HepG2 (cell line): ENCODE measurements around the gene DIP2C. TPM values are rescaled to one million over a fixed set of nuclear protein-coding genes. Genes with fewer than 3 reads are reported as not detected.

Experiments
- CEBPB ChIP-seq: IDR thresholded peaks from 2 replicates; pipeline ENCODE4 v1.6.1; 2011; ENCODE audit warnings: low read depth, low read length, improper control_type of control experiment, borderline replicate concordance
- GLI4 ChIP-seq: sonication (generic); formaldehyde crosslinking; IDR thresholded peaks from 2 replicates; pipeline ENCODE4 v1.5.1; 2020; ENCODE audit warnings: missing genetic modification reagents, mild to moderate bottlenecking, moderate library complexity, borderline replicate concordance
- HINFP ChIP-seq: sonication (generic); formaldehyde crosslinking; IDR thresholded peaks from 2 replicates; pipeline ENCODE4 v1.4.0; 2020; ENCODE audit warnings: low read depth, mild to moderate bottlenecking, missing genetic modification reagents
- HNF4A ChIP-seq: sonication (generic); formaldehyde crosslinking; IDR thresholded peaks from 2 replicates; pipeline ENCODE4 v1.4.0; 2020; ENCODE audit warnings: missing genetic modification reagents
- HOXA5 ChIP-seq: sonication (generic); formaldehyde crosslinking; IDR thresholded peaks from 2 replicates; pipeline ENCODE4 v1.4.0; 2020; ENCODE audit warnings: missing genetic modification reagents
- ISL2 ChIP-seq: sonication (generic); formaldehyde crosslinking; IDR thresholded peaks from 2 replicates; pipeline ENCODE4 v1.5.0; 2020; ENCODE audit warnings: missing genetic modification reagents
- KLF13 ChIP-seq: sonication (generic); formaldehyde crosslinking; IDR thresholded peaks from 2 replicates; pipeline ENCODE4 v1.4.0; 2020; ENCODE audit warnings: mild to moderate bottlenecking, missing genetic modification reagents
- MBD4 ChIP-seq: IDR thresholded peaks from 2 replicates; pipeline ENCODE4 v1.6.1; 2012; ENCODE audit warnings: low read length, inconsistent platforms, borderline replicate concordance
- MEIS2 ChIP-seq: sonication (generic); formaldehyde crosslinking; IDR thresholded peaks from 2 replicates; pipeline ENCODE4 v1.9.0; 2021; ENCODE audit warnings: mild to moderate bottlenecking, missing genetic modification reagents
- SMC3 ChIP-seq: IDR thresholded peaks from 2 replicates; pipeline ENCODE4 v1.6.1; 2011; ENCODE audit warnings: low read length, improper control_type of control experiment
- SPEN ChIP-seq: sonication (generic); formaldehyde crosslinking; IDR thresholded peaks from 2 replicates; pipeline ENCODE4 v1.5.1; 2020; ENCODE audit warnings: low read depth, mild to moderate bottlenecking, missing genetic modification reagents
- ZBTB4 ChIP-seq: sonication (generic); formaldehyde crosslinking; IDR thresholded peaks from 2 replicates; pipeline ENCODE4 v1.4.0; 2020; ENCODE audit warnings: missing genetic modification reagents, mild to moderate bottlenecking, borderline replicate concordance
- ZFP41 ChIP-seq: sonication (generic); formaldehyde crosslinking; IDR thresholded peaks from 2 replicates; pipeline ENCODE4 v1.4.0; 2020; ENCODE audit warnings: mild to moderate bottlenecking, missing genetic modification reagents, borderline replicate concordance
- ZFP90 ChIP-seq: sonication (generic); formaldehyde crosslinking; IDR thresholded peaks from 2 replicates; pipeline ENCODE4 v1.8.0; 2022; ENCODE audit warnings: missing genetic modification reagents, mild to moderate bottlenecking, inconsistent platforms, borderline replicate concordance
- ZKSCAN8 ChIP-seq: IDR thresholded peaks from 2 replicates; pipeline ENCODE4 v1.6.1; 2016; ENCODE audit warnings: borderline replicate concordance, missing genetic modification reagents, missing compliant biosample characterization
- ZNF501 ChIP-seq: sonication (generic); formaldehyde crosslinking; IDR thresholded peaks from 2 replicates; pipeline ENCODE4 v1.5.1; 2020; ENCODE audit warnings: mild to moderate bottlenecking, moderate library complexity, missing genetic modification reagents
- ZNF552 ChIP-seq: sonication (generic); formaldehyde crosslinking; IDR thresholded peaks from 2 replicates; pipeline ENCODE4 v1.9.0; 2022; ENCODE audit warnings: missing genetic modification reagents, mild to moderate bottlenecking, borderline replicate concordance
- ZNF557 ChIP-seq: sonication (generic); formaldehyde crosslinking; IDR thresholded peaks from 2 replicates; pipeline ENCODE4 v1.4.0; 2020; ENCODE audit warnings: missing genetic modification reagents
- polyA plus RNA-seq, 8 experiments: library from polyadenylated mRNA; depleted of rRNA in 3 of 8; stranded (reverse) in 7 of 8; unstranded in 1 of 8; fragments of >200 nt; fragmentation: Illumina TruSeq in 4 of 8; extraction: Trizol in 4 of 8; gene quantifications; 2 replicates each; pipeline versions ENCODE4 v1.2.1 to v1.2.3, GENCODE V29; 2011 to 2016; ENCODE audit warnings: low read depth in 4 of 8, missing spikeins in 1 of 8, mixed read lengths in 1 of 8; ENCODE audit not compliant: insufficient read depth in 1 of 8
- total RNA-seq, 5 experiments: library from RNA; depleted of rRNA; stranded (reverse); fragments of >200 nt; fragmentation: Illumina TruSeq; extraction: Trizol; gene quantifications; 2 replicates each; pipeline ENCODE4 v1.2.3, GENCODE V29; 2016; ENCODE audit warnings: low read depth in 1 of 5
- TF ChIP-seq, protein P1 (sequence below): sonication (generic); formaldehyde crosslinking; IDR thresholded peaks from 2 replicates; pipeline ENCODE4 v1.5.1; 2020; ENCODE audit warnings: mild to moderate bottlenecking, moderate library complexity, missing genetic modification reagents
- TF ChIP-seq, protein P2 (sequence below): sonication (generic); formaldehyde crosslinking; IDR thresholded peaks from 2 replicates; pipeline ENCODE4 v1.4.0; 2020; ENCODE audit warnings: mild to moderate bottlenecking, missing genetic modification reagents
- TF ChIP-seq, protein P3 (sequence below): sonication (generic); formaldehyde crosslinking; IDR thresholded peaks from 2 replicates; pipeline ENCODE4 v1.8.1; 2022; ENCODE audit warnings: low read depth, mild to moderate bottlenecking, missing genetic modification reagents

DIP2C gene
- total and polyA plus RNA-seq, 2 of the 13 experiments (the other 11 are each of a cell fraction or from before 2014, with no cell fraction given): 2.2 to 2.7 TPM

- TF ChIP-seq ZFP41 (CRISPR knock-in tag) (no peak), ZNF557 (CRISPR knock-in tag) (no peak), CEBPB (no peak), KLF13 (CRISPR knock-in tag) (no peak), ISL2 (CRISPR knock-in tag) (no peak), SPEN (CRISPR knock-in tag) (peak; percentile 89; the same call in 1 of the 2 replicates), HINFP (CRISPR knock-in tag) (no peak), ZFP90 (CRISPR knock-in tag) (no peak), MEIS2 (CRISPR knock-in tag) (0 out of 2 replicates have a peak, but pooled peaks have one; percentile 45), ZBTB4 (no peak), ZKSCAN8 (no peak), ZNF501 (CRISPR knock-in tag) (no peak; the same call in 1 of the 2 replicates), MBD4 (no peak), HNF4A (CRISPR knock-in tag) (peak; percentile 84), ZNF552 (CRISPR knock-in tag) (no peak), GLI4 (CRISPR knock-in tag) (no peak), HOXA5 (CRISPR knock-in tag) (no peak), SMC3 (no peak)
- TF ChIP-seq, protein P1, sequence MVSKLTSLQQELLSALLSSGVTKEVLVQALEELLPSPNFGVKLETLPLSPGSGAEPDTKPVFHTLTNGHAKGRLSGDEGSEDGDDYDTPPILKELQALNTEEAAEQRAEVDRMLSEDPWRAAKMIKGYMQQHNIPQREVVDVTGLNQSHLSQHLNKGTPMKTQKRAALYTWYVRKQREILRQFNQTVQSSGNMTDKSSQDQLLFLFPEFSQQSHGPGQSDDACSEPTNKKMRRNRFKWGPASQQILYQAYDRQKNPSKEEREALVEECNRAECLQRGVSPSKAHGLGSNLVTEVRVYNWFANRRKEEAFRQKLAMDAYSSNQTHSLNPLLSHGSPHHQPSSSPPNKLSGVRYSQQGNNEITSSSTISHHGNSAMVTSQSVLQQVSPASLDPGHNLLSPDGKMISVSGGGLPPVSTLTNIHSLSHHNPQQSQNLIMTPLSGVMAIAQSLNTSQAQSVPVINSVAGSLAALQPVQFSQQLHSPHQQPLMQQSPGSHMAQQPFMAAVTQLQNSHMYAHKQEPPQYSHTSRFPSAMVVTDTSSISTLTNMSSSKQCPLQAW (CRISPR knock-in tag): 0 out of 2 replicates have a peak, but pooled peaks have one; percentile 30
- TF ChIP-seq, protein P2, sequence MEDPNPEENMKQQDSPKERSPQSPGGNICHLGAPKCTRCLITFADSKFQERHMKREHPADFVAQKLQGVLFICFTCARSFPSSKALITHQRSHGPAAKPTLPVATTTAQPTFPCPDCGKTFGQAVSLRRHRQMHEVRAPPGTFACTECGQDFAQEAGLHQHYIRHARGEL (CRISPR knock-in tag): no peak
- TF ChIP-seq, protein P3, sequence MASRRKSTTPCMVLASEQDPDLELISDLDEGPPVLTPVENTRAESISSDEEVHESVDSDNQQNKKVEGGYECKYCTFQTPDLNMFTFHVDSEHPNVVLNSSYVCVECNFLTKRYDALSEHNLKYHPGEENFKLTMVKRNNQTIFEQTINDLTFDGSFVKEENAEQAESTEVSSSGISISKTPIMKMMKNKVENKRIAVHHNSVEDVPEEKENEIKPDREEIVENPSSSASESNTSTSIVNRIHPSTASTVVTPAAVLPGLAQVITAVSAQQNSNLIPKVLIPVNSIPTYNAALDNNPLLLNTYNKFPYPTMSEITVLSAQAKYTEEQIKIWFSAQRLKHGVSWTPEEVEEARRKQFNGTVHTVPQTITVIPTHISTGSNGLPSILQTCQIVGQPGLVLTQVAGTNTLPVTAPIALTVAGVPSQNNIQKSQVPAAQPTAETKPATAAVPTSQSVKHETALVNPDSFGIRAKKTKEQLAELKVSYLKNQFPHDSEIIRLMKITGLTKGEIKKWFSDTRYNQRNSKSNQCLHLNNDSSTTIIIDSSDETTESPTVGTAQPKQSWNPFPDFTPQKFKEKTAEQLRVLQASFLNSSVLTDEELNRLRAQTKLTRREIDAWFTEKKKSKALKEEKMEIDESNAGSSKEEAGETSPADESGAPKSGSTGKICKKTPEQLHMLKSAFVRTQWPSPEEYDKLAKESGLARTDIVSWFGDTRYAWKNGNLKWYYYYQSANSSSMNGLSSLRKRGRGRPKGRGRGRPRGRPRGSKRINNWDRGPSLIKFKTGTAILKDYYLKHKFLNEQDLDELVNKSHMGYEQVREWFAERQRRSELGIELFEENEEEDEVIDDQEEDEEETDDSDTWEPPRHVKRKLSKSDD (CRISPR knock-in tag): no peak
Measured at GRCh38 chr10:306675-307185, 382.7 kb downstream of the DIP2C start (continued).
